ENCODE data around the gene LRRC47. TPM values are rescaled to one million over a fixed set of nuclear protein-coding genes. Genes with fewer than 3 reads are reported as not detected.

The LRRC47 gene
- total RNA-seq, 1 donor from 2014 or later, result 52.3 TPM

- no peaks in the 10 kb centered on the region for H3K9me3 Mint-ChIP-seq (ENCODE audit: unreplicated experiment)
- H3K36me3 Mint-ChIP-seq (ENCODE audit: unreplicated experiment), result peaks cover 67% of the 10 kb centered on the region
- DNase-seq (ENCODE audit: extremely low spot score, unreplicated experiment), result no peak
- H3K27me3 Mint-ChIP-seq (ENCODE audit: unreplicated experiment), result no peaks in the 10 kb centered on the region
- H3K4me1 Mint-ChIP-seq (ENCODE audit: unreplicated experiment), result no peaks in the 10 kb centered on the region
- no peak overlapping the region for H3K27ac Mint-ChIP-seq (ENCODE audit: unreplicated experiment)
- TF ChIP-seq CTCF (IDR thresholded peaks at IDR 0.05), result no peak
- no peak overlapping the region for H3K4me3 Mint-ChIP-seq (ENCODE audit: unreplicated experiment)
Measured at GRCh38 chr1:3837200-3837599, 40.9 kb upstream of the LRRC47 start.

- Mint-ChIP-seq H3K27me3 (ENCODE audit: unreplicated experiment) (no peaks in the 10 kb centered on the region), H3K9me3 (ENCODE audit: unreplicated experiment) (no peaks in the 10 kb centered on the region), H3K4me1 (ENCODE audit: unreplicated experiment) (no peaks in the 10 kb centered on the region), H3K36me3 (ENCODE audit: unreplicated experiment) (peaks cover 68% of the 10 kb centered on the region), H3K4me3 (ENCODE audit: unreplicated experiment) (no peak overlapping the region), H3K27ac (ENCODE audit: unreplicated experiment) (no peak overlapping the region)
- no peak for TF ChIP-seq CTCF (IDR thresholded peaks at IDR 0.05)
- DNase-seq (ENCODE audit: extremely low spot score, unreplicated experiment), result no peak
Measured at GRCh38 chr1:3836421-3836820, 40.1 kb upstream of the LRRC47 start.

GRCh38 chr1:3834701-3835100 lies 38.4 kb upstream of the LRRC47 start:
- TF ChIP-seq CTCF (IDR thresholded peaks at IDR 0.05), result no peak
- no peak overlapping the region for H3K4me3 Mint-ChIP-seq (ENCODE audit: unreplicated experiment)

GRCh38 chr1:3831689-3832088 lies 35.4 kb upstream of the LRRC47 start:
- Mint-ChIP-seq H3K36me3 (ENCODE audit: unreplicated experiment) (peaks cover 53% of the 10 kb centered on the region), H3K9me3 (ENCODE audit: unreplicated experiment) (no peaks in the 10 kb centered on the region), H3K4me3 (ENCODE audit: unreplicated experiment) (no peak overlapping the region), H3K27me3 (ENCODE audit: unreplicated experiment) (no peaks in the 10 kb centered on the region), H3K4me1 (ENCODE audit: unreplicated experiment) (no peaks in the 10 kb centered on the region), H3K27ac (ENCODE audit: unreplicated experiment) (no peak overlapping the region)
- TF ChIP-seq CTCF (IDR thresholded peaks at IDR 0.05), result no peak
- DNase-seq (ENCODE audit: extremely low spot score, unreplicated experiment), result no peak

More at GRCh38 chr1:3834701-3835100, 38.4 kb upstream of the LRRC47 start:
- Mint-ChIP-seq H3K4me1 (ENCODE audit: unreplicated experiment) (no peaks in the 10 kb centered on the region), H3K9me3 (ENCODE audit: unreplicated experiment) (no peaks in the 10 kb centered on the region), H3K36me3 (ENCODE audit: unreplicated experiment) (peaks cover 70% of the 10 kb centered on the region), H3K27me3 (ENCODE audit: unreplicated experiment) (no peaks in the 10 kb centered on the region), H3K27ac (ENCODE audit: unreplicated experiment) (no peak overlapping the region)
- no peak for DNase-seq (ENCODE audit: extremely low spot score, unreplicated experiment)

- H3K27ac Mint-ChIP-seq (ENCODE audit: unreplicated experiment), result no peak overlapping the region
- peaks cover 51% of the 10 kb centered on the region for H3K36me3 Mint-ChIP-seq (ENCODE audit: unreplicated experiment)
- DNase-seq (ENCODE audit: extremely low spot score, unreplicated experiment), result no peak
- no peak for TF ChIP-seq CTCF (IDR thresholded peaks at IDR 0.05)
- H3K9me3 Mint-ChIP-seq (ENCODE audit: unreplicated experiment), result no peaks in the 10 kb centered on the region
- no peaks in the 10 kb centered on the region for H3K4me1 Mint-ChIP-seq (ENCODE audit: unreplicated experiment)
- no peak overlapping the region for H3K4me3 Mint-ChIP-seq (ENCODE audit: unreplicated experiment)
- H3K27me3 Mint-ChIP-seq (ENCODE audit: unreplicated experiment), result no peaks in the 10 kb centered on the region
Measured at GRCh38 chr1:3828391-3828790, 32.1 kb upstream of the LRRC47 start.
